Right lobe of liver (tissue), 4 donors: Measurements from ENCODE around the gene LEMD3.

Experiments
- POLR2A ChIP-seq: fragments of 450-650 bp; IDR thresholded peaks from one replicate; pipeline ENCODE4 v1.6.1; 2017; ENCODE audit warnings: antibody characterized with exemption, mild to moderate bottlenecking
- TF ChIP-seq, protein P1 (sequence below), 4 donors: fragments of 200-600 bp in 3 of 4; fragments of 450-650 bp in 1 of 4; IDR thresholded peaks; one replicate each; pipeline versions ENCODE4 v1.5.1 to v1.8.0; 2016 to 2022; ENCODE audit warnings: antibody characterized with exemption in 4 of 4, mild to moderate bottlenecking in 2 of 4
- donor health status: DM: no; HTN: no; CAD: no.
- donor health status: DM: no; HTN: no; CAD: no.
- donor health status: DM: no; HTN: yes; CAD: no.

DNA sequence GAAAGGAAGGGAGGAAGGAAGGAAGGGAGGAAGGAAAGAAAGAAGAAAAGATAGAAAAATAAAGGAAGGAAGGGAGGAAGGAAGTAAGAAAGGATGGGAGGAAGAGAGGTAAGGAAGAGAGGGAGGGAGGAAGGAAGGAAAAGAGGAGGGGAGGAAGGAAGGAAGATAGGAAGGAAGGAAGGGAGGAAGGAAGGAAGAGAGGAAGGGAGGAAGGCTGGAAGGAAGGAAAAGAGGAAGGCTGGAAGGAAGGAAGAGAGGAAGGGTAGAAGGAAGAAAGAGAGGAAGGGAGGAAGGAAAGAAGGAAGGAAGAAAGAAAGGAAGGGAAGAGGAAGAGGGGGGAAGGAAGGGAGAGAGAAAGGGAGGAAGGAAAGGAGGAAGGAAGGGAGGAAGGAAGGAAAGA, 35.5 kb upstream of the LEMD3 start:
- TF ChIP-seq, protein P1, sequence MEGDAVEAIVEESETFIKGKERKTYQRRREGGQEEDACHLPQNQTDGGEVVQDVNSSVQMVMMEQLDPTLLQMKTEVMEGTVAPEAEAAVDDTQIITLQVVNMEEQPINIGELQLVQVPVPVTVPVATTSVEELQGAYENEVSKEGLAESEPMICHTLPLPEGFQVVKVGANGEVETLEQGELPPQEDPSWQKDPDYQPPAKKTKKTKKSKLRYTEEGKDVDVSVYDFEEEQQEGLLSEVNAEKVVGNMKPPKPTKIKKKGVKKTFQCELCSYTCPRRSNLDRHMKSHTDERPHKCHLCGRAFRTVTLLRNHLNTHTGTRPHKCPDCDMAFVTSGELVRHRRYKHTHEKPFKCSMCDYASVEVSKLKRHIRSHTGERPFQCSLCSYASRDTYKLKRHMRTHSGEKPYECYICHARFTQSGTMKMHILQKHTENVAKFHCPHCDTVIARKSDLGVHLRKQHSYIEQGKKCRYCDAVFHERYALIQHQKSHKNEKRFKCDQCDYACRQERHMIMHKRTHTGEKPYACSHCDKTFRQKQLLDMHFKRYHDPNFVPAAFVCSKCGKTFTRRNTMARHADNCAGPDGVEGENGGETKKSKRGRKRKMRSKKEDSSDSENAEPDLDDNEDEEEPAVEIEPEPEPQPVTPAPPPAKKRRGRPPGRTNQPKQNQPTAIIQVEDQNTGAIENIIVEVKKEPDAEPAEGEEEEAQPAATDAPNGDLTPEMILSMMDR (IDR thresholded peaks at IDR 0.05): no peak
- TF ChIP-seq POLR2A: no peak
